ENCODE results near the gene HHIPL2.
"Not testable (repeated sequence)": the region's sequence is repeated elsewhere in the genome, so short reads cannot be mapped to it uniquely, and the experiment has no call there.

- TF ChIP-seq POLR2A, CTCF, EP300 (IDR thresholded peaks at IDR 0.05): not testable (repeated sequence)
Measured at GRCh38 chr1:222489496-222489895, 58.4 kb downstream of the HHIPL2 start.
